Measurements from ENCODE around the gene PFDN5.

Gene PFDN5

GRCh38 chr12:53295070-53295890 lies at the start of gene PFDN5:
TSS of gene PFDN5 (plus strand) at chr12:53295542. CDS start at chr12:53295568, 26 bp downstream.
- peak; percentile 88 for DNase-seq (ENCODE audit: low spot score)

DNA sequence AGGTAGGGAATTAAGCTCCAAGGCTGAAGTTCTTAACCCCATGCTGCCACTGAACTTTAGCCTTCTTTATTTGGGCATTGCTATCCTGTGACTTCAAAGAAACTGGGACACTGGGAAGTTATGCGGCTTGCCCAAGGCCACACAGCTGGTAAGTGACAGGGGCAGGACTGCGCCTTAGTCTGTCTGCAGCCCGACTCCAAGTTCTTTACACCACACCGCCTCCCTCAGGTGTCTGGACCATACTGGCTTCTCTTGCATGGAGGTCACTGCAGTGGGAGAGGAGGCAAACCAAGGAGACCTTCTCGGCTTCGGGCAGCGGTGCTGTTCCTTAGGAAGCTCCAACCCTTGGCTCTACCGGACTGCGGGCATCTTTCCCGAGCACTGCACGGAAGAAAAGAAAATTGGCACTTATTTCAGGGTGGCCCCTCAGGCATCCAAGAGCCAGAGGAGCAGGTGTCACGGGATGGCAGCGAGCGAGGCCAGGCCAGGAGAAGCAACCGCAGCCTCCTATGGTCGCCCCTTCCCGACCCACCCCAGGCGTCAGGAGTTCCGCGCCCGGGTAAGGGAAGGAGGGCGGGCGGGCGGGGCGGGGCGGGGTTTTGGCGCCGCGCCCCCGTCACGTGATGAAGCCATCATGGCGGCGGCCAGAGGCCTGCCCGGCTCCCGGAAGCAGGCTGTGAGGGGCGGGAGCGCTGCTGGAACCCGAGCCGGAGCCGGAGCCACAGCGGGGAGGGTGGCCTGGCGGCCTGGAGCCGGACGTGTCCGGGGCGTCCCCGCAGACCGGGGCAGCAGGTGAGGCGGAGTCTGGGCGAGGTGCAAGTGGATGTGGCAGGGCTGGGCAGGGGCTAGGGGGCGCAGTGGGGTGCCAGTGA lies 43.6 kb upstream of the PFDN5 start:
- DNase-seq (ENCODE audit: low spot score): peak; percentile 83

DNA sequence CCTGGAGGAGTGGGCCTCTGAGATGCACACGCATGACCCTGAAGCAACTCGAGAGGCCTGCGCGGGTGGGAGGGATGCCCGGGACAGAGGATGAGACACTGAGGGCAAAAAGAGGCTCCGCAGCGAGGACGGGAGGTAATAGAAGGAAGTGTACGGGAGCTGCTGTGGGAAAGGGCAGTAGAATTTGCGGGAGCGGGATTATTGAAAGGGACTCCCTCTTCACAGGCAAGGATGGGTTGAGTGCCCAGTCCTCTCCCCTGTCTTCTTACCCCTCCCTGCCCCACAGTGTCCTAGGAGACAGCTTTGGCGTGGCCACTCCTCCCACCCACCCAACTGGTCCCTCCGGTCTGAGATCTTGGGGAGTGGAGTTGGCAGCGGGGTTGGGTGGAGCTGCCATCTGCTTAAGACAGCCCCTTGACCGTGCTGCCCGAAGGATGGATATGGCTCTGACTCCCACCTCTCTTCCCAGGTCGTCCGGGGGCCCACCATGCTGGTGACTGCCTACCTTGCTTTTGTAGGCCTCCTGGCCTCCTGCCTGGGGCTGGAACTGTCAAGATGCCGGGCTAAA lies 42.9 kb upstream of the PFDN5 start:
- no peak for DNase-seq (ENCODE audit: low spot score)

DNA sequence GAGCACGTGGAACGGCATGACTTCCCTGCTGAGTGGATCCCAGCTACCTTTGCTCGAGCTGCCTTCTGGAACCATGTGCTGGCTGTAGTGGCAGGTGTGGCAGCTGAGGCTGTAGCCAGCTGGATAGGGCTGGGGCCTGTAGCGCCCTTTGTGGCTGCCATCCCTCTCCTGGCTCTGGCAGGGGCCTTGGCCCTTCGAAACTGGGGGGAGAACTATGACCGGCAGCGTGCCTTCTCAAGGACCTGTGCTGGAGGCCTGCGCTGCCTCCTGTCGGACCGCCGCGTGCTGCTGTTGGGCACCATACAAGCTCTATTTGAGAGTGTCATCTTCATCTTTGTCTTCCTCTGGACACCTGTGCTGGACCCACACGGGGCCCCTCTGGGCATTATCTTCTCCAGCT lies 42.0 kb upstream of the PFDN5 start:
- DNase-seq (ENCODE audit: low spot score): no peak

DNA sequence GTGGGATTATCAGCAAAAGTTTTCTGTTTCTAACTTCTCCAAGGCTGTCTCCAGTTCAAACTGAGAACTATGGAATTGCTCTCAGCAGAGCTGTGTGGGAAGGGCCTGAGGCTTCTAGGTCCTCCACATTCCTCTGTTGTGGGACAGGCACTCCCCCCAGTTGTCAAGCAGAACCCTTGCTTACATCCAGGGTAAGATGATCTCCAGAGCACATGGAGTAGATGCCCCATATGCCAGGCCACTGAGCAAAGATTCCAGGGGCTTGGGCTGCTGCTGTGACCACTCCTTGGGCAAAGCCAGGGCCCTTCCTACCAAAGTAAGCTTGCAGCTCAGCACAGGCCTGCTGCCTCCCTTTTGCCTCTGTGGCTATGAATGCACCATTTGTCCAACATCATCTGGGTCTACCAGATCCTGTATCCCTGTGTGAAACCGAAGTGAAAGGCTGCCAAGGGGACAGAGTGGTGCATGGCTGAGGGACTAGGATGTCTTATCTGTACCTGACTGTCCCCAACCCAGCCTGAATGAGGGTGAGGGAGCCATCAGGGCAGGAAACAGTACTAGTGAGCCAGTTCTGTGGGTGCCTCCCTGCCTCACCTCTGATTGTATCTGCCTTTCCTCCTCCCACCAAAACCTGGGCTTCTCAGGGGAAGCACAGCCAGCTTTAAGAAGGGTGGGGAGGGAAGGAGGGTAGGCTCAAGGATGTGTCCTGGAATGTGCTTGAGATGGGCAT lies 40.4 kb upstream of the PFDN5 start:
- DNase-seq (ENCODE audit: low spot score): no peak

DNA sequence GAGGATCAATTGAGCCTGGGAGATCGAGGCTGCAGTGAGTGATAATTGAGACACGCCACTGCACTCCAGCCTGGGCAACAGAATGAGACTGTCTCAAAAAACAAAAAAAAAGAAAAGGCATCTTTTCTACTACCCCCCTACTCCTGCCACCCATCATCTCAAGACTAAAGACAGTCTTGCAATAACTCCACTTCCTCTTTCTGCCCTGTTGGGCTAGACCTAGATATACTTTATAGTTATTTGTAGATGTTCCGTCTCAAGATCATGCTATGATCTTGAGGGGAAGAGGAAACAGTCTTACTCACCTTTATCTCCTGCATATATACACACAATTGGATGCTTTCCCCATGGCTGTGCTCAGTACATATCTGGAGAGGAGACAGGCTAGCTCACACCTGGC lies 39.3 kb upstream of the PFDN5 start:
- no peak for DNase-seq (ENCODE audit: low spot score)

GRCh38 chr12:53258541-53259539 lies 36.5 kb upstream of the PFDN5 start:
- DNase-seq (ENCODE audit: low spot score): no peak

DNA sequence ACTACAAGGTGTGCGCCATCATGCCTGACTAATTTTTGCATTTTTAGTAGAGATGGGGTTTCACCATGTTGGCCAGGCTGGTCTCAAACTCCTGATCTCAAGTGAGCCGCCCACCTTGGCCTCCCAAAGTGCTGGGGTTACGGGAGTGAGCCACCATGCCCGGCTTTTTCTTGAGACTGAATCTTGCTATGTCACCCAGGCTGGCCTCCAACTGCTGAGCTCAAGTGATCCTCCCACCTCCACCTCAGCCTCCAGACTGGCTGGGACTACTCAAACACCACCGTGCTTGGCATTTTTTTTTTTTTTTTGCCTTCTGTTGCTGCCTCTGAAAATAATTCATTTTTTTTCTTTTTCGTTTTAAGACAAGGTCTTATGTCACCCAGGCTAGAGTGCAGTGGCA lies 35.5 kb upstream of the PFDN5 start:
- DNase-seq (ENCODE audit: low spot score): no peak

DNA sequence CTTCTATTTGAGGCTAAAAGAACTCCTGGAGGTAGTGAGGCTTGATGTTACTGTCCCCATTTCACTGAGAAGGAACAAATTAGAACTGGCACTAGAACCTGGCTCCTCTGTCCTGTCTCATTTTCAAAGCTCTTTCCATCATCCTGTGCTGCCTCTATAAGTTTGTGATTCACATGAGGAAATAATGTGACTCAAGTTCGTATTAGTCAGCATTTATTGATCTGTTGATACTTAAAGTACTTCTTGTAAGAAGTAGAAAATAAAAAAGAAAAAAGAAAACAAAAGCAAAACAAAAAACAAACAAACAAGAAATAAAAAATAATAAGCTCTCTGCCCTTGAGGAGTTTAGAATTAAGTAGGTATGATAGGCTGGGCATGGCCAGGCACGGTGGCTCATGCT lies 29.6 kb upstream of the PFDN5 start:
- no peak for DNase-seq (ENCODE audit: low spot score)

DNA sequence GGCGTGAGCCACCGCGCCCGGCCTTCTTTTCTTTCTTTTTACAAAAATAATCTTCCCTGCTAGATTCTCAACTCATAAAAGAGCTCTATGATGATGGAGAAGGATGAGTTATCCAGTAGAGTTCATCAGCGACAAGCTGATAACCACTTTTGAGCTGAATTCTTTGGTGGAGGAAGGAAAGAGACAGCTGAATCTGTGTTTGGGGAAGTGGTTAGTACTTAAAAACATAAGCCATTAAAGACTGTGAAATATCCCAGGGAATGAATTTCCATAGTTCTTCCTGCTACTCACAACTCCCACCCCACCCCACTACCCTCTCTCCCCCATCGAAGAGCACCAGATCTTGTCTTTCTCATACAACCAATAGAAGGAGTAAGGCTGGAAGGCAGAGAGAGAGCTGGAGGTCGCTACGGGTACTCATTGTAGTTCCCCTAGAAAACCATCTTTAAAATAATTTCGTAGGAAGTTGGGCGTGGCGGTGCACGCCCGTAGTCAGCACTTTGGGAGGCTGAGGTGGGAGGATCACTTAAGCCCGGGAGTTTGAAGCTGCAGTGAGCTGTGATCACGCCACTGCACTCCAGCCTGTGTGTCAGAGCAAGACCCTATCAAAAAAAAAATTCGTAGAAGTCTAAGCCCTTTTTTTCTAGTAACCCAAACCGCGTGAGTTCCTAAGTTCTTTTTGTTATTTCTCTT lies 27.9 kb upstream of the PFDN5 start:
- no peak for DNase-seq (ENCODE audit: low spot score)

- peak; percentile 54 for DNase-seq (ENCODE audit: low spot score)
Observed at GRCh38 chr12:53267999-53268629, 27.2 kb upstream of the PFDN5 start, which contains the start of gene ESPL1. TSS of gene ESPL1 (plus strand) at chr12:53268299. CDS start at chr12:53268767, 468 bp downstream.

- DNase-seq (ENCODE audit: low spot score): no peak
Observed at GRCh38 chr12:53268630-53269562, 26.4 kb upstream of the PFDN5 start.

DNA sequence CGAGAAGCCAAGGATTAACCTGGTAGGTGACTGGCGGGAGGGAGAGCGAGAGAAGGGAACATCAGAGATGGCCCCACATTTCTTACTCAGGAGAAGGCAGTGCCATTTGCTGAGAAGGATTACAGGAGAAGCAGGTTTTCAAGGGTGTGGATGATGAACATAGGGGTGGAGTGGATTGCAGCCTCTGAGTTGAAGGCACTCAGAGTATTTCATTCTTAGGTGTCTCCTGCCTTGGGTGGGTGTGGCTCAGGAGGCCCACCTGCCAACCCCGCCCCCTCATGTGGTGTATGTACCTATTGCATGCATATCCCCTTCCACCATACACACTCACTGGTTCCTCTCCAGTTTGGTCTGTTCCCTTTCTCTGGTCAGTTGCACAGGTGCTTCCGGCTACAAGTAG lies 20.9 kb upstream of the PFDN5 start:
- DNase-seq (ENCODE audit: low spot score): no peak

GRCh38 chr12:53276511-53276910 lies 18.8 kb upstream of the PFDN5 start:
- DNase-seq (ENCODE audit: low spot score): no peak

DNA sequence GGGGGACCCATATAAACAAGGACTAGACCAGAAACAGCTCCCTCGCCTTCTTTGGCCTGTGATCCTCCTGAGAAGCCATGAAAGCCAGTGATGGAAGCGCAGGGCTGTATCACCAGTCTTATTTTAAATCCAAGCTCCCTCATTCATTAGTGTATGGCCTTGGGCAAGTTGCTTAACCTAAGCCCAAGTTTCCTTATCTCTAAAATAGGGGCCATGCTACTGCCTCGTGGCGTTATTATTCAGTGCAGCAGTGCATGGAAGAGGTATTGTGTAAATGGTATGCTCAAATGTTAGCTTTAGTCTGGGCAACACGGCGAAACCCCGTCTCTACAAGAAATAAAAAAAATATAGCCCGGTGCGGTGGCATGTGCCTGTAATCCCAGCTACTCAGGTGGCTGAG lies 17.4 kb upstream of the PFDN5 start:
- no peak for DNase-seq (ENCODE audit: low spot score)

GRCh38 chr12:53279283-53279869 lies 16.0 kb upstream of the PFDN5 start:
- no peak for DNase-seq (ENCODE audit: low spot score)

DNA sequence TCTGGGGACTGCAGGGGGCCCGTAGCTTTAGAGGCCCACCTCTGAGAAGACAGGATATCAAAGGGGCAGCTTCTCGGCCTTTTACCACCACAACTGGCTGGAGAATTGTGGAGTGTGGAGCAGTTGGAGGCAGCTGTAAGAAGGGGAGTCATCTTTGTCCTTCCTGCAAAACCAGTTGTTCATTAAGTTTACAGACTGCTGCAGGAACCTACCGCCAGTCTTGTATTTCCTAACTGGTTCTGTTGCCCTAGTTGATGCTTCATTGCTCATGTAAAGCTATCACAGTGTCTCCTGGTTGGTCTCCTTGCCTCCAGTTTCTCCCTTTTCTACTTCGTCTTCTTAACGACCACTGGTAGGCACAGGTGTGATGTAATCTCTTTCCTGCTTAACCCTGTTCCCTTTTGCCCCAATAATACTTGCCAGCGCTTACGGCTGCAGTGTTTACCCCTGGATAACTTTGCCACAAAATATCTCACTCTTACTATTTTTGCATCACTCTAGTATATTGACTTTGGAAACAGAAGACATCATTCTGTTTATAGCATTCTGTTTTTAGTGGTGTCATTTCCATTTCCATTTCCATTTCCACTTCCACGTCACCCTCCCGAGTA lies 15.3 kb upstream of the PFDN5 start:
- no peak for DNase-seq (ENCODE audit: low spot score)

GRCh38 chr12:53286448-53286847 lies 8.9 kb upstream of the PFDN5 start:
- no peak for DNase-seq (ENCODE audit: low spot score)

Measured in pons (tissue), 1 donor.